Measurements from ENCODE around the gene ETV6.

GRCh38 chr12:11920231-11920630 lies 270.8 kb downstream of the ETV6 start:
- TF ChIP-seq, protein P1, sequence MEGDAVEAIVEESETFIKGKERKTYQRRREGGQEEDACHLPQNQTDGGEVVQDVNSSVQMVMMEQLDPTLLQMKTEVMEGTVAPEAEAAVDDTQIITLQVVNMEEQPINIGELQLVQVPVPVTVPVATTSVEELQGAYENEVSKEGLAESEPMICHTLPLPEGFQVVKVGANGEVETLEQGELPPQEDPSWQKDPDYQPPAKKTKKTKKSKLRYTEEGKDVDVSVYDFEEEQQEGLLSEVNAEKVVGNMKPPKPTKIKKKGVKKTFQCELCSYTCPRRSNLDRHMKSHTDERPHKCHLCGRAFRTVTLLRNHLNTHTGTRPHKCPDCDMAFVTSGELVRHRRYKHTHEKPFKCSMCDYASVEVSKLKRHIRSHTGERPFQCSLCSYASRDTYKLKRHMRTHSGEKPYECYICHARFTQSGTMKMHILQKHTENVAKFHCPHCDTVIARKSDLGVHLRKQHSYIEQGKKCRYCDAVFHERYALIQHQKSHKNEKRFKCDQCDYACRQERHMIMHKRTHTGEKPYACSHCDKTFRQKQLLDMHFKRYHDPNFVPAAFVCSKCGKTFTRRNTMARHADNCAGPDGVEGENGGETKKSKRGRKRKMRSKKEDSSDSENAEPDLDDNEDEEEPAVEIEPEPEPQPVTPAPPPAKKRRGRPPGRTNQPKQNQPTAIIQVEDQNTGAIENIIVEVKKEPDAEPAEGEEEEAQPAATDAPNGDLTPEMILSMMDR (IDR thresholded peaks at IDR 0.05; ENCODE audit: control extremely low read depth in 1 of 3, insufficient read depth in 1 of 3, low read depth in 1 of 3, low read length in 3 of 3): no peak
- TF ChIP-seq TBP (IDR thresholded peaks at IDR 0.05; ENCODE audit: low read depth, low read length) (no peak), CEBPB (IDR thresholded peaks at IDR 0.05; ENCODE audit: low read depth, low read length) (no peak), KDM4A (IDR thresholded peaks at IDR 0.05; ENCODE audit: low read depth, low read length, severe bottlenecking) (no peak), POLR2AphosphoS5 (IDR thresholded peaks at IDR 0.05; ENCODE audit: low read depth, low read length) (no peak), POLR2A (IDR thresholded peaks at IDR 0.05; ENCODE audit: control extremely low read depth in 1 of 2, low read depth in 2 of 2, low read length in 2 of 2) (no peak), CREB1 (IDR thresholded peaks at IDR 0.05) (no peak), ZNF274 (IDR thresholded peaks at IDR 0.05; ENCODE audit: borderline replicate concordance, extremely low read depth, low read length) (no peak)
- TF ChIP-seq, protein P2, sequence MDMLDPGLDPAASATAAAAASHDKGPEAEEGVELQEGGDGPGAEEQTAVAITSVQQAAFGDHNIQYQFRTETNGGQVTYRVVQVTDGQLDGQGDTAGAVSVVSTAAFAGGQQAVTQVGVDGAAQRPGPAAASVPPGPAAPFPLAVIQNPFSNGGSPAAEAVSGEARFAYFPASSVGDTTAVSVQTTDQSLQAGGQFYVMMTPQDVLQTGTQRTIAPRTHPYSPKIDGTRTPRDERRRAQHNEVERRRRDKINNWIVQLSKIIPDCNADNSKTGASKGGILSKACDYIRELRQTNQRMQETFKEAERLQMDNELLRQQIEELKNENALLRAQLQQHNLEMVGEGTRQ (IDR thresholded peaks at IDR 0.05; ENCODE audit: low read length): no peak

Measured in H1 (cell line).